CD4-positive, alpha-beta T cell treated with Interleukin-10 for 1 hour (primary cell): ENCODE results near the gene PLA2G2D.
"Not testable (repeated sequence)": the region's sequence is repeated elsewhere in the genome, so short reads cannot be mapped to it uniquely, and the experiment has no call there.

Source experiments
- DNase-seq: peaks from one replicate; pipeline ENCODE4 v3.0.0-alpha.2; 2020

Gene PLA2G2D

DNA sequence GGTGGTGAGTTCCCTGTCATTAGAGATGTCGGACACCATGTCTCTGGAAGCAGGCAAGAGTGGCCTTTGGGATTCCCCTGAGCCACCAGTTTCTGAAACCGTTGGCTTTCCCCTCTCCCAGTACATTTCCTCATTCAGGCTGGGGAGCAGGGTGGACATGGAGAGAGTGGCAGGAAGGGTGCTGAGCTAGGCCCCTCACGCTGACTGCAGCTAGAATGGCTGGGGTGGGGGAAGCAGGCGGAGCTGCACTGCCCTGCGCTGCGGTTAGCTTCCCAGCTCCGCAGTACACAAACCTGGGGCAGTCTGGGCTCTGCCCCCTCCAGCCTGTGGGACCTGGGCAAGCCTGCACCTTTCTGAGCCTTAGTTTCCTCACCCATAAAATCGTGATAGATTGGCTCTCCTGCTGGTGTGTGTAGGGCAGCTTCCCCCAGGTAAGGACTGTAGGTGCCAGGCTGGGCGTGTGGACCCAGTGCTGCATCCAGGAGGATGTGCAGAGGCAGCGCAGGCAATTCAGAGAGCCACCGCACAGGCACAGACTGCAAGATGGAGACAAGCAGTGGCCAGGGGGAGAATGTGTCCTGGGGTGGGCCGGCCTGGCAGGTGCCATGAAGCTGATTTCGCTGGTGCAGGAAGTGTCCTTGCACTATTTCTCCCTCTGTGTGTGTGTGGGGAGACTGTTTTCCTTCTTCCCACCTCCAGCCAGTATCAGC, 22.8 kb upstream of the PLA2G2D start:
- no peak for DNase-seq

DNA sequence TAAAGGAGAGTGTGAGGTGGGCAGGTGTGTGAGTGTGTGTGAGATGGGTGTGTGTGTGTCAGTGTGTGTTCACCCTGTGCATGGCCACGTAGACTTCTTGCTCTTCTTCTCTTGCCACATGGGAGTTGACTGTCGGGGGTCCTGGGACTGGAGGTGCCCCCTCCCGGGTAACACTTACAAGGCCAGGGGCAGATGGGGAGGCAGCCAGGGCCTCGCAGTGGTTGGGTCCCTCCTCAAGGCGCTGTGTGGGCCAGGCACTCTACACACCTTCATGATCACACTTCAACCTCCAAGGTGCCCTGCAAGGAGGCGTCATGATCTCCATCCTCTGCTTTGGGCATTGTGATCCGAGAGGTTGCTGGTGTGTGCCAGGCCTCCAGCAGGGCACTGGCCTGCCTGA, 22.1 kb upstream of the PLA2G2D start:
- no peak for DNase-seq

DNA sequence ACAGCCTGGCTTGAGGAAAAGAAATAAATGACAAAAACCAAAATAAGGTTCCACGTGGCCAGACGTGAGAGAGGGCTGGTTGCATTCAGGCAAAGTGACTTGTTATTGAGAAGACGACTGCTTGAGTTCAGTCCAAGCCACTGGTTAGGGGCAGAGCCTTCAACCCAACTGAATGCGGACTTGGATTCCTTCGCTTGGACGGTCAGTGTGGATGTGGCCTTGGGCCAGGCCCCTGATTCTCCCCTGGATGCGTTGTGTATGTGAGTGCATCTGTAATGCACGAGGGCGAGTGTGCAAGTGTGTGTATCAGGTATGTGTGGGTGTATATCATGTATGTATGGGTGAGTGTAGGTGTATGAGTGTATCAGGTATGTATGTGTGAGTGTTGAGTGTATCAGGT, 21.7 kb upstream of the PLA2G2D start:
- DNase-seq = no peak

DNA sequence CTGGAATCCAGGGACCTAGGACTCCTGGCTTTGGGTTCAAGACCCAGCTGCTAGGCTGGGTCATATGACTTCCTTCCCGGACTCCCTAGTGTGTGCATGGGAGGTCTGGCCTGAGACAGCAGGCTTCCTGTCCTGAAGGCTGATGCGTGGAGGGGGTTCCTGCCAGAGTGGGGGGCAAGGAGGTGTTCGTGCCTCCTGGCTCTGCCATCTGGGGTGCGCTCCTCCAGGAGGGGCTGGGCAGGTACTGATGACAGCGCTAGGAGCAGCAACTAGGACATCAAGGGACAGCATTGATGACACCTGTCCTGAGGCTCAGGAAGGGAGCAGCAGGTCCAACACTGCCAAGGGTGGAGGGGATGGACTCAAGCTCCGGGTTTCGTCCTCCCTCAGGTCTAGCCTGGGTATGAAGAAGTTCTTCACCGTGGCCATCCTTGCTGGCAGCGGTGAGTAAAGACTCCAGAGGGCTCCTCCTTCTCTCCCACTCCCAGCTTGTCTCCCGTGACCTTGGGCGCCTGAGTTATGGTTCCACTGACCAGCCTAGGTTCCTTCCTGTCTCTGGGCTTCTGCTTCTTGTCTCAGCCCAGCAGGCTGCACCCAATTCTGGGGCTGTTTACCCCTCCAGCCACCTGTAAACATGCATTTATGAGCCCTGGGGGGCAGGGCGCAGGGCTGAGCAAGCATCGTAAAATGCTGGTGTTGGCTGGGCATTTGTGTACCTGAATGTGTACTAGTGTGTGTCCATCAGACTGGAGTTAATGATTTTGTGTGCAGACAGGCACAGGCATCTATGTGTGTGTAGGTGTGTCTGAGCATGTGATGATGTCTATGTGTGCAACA, 20.7 kb upstream of the PLA2G2D start:
- no peak for DNase-seq

DNA sequence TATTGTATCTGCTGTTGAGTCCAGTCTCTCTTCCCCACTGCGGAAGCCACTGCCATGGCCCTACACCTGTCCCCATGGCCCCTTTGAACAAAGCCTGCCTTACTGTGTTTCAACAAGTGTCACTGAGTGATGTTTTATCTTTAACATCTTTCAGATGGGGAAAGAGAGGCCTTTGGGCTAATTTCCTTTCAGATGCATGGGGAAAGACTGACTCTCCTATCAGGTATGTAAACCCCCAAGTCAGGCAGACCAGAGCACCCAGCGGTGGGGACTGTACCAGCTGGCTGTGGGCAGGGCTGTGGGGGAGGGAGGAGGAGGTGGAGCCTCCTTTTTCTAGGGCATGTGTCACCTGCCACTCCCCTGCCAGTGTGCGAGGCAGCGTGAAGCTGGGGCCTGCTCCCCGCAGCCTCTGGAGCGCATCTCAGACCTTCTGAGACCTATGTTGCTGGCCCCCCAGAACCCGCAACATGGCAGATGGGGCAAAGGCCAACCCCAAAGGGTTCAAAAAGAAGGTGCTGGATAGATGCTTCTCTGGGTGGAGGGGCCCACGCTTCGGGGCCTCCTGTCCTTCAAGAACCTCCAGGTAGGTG, 19.7 kb upstream of the PLA2G2D start, which contains the start of gene PLA2G2F:
PLA2G2F (plus strand) TSS at position 363 of the 590 bp plus-strand sequence; CDS start at position 468, 105 bp downstream.
- no peak for DNase-seq

DNA sequence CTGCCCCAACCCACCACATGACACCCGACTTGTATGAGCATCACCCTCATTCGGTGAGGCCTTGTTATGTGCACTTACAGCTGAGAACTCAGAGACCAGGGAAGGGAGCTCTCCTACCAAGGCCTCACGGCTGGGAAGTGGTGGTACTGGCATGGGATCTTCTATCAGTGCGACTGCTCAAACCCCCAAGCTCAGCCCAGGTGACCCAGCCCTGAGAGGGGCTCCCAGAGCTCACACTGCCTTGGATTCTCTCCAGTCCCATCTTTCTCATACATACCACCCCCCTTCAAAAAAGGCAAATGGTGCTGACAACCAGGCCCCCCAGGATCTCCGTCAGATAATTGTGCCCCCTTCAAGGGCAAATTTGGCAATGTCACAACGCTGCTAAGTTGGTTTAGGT, 19.0 kb upstream of the PLA2G2D start:
- DNase-seq = no peak

DNA sequence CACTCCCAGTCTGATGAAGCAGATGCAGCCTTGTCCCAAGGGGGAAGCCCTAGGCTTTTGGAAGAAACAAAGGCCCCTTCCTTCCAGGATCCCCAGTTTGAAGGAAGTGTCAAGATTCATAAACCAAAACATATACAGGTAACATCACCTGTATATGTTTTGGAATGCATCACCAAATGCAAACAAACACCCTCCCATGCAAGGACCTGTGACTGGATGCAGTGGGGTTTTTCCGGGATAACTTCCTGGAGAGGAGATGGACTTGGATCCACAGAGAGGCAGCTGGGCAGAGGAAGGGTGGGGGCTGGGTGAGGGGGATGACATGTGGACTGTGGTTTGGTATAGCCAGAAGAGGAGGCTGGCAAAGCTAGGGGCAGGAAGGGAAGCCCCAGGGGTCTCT, 18.3 kb upstream of the PLA2G2D start:
- no peak for DNase-seq

DNA sequence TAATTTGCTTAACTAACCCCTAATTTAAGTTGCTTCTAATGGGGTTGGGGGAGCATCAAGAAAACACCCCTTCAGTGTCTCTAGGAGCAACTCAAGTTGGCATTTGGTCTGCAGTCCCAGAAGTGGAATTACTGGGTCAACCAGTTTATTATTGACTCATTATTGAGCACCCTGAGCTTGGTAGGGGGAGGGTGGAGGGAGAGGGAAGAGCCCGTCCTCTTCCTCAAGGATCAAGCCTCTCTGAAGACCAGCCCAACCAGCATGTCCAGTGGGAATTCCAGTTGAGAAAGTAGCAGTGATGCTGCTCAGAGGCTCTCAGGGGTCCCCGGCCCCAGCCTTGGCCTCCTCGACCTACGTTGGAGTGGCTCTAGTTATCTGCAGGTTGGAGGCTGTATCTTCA, 17.7 kb upstream of the PLA2G2D start:
- no peak for DNase-seq

DNA sequence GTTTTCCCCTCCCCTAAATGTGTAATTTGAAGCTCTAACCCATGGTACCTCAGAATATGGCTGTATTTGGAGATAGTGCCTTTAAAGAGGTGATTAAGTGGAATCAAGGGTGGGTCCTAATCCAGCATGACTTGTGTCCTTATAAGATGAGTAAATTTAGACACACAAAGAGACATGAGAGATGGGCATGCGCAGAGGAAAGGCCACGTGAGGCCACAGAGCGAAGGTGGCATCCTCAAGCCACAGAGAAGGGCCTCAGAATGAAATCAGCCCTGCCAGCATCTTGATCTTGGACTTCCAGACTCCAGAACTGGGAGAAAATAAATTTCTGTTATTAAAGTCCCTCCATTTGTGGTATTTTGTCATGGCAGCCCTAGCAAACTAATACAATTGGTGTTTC, 16.9 kb upstream of the PLA2G2D start:
- DNase-seq = no peak

DNA sequence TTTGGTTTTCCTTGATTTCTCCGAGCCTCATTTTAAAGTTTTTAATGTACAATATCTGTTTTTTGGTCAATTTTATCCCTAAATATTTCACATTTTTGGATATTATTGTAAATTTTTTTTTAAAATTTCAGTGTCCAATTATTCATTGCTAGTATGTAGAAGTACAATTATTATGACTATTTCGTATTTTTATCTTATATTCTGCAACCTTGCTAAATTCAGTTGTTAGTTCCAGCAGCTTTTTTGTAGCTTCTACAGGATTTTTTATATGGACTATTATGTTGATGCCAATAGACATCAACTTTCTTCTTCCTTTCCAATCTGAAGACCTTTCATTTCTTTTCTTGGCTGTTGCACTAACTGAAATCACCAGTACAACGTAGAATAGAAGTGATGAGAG, 15.7 kb upstream of the PLA2G2D start:
- DNase-seq = no peak

DNA sequence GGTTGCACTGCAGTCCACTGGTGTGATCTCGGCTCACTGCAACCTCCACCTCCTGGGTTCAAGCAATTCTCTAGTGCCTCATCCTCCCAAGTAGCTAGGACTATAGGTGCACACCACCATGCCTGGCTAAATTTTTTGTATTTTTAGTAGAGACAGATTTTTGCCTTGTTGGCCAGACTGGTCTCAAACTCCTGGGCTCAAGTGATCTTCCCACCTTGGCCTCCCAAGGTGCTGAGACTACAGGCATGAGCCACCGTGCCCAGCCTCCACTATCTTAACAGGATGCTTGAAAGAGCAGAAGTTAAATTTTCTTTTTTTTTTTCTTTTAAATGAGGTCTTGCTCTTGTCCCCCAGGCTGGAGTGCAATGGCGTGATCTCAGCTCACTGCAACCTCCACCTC, 11.2 kb upstream of the PLA2G2D start:
- not testable (repeated sequence) for DNase-seq

DNA sequence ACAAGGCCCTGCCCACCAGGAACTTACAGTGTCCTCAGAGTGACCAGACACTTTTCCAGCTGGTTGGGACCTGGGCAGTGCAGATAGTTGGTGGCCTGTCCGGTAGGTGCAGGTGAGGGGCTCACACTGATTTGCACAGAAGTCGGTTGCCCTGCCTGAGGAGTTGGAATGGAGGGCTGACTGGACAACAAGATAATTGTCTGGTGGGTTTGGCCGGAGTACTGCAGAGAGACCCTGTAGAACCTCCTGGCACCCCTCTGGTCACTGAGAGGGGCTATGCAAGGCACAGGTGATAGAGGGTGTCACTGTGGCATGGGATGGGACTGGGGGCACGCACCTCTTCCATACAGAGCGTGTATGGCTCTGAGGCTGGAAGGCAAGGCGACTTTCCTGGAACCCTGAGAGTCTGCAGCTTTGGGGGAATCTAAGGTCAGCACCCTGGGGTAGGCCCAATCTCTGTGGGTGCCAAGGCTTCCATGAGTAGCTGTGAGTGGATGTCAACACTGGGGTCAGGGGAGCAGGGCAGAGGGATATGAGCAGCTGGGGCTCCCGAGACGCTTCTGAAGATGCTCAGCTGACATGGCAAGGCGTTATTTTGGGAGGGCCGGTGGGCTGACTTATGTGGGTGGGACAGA, 7.6 kb upstream of the PLA2G2D start:
- DNase-seq = no peak

DNA sequence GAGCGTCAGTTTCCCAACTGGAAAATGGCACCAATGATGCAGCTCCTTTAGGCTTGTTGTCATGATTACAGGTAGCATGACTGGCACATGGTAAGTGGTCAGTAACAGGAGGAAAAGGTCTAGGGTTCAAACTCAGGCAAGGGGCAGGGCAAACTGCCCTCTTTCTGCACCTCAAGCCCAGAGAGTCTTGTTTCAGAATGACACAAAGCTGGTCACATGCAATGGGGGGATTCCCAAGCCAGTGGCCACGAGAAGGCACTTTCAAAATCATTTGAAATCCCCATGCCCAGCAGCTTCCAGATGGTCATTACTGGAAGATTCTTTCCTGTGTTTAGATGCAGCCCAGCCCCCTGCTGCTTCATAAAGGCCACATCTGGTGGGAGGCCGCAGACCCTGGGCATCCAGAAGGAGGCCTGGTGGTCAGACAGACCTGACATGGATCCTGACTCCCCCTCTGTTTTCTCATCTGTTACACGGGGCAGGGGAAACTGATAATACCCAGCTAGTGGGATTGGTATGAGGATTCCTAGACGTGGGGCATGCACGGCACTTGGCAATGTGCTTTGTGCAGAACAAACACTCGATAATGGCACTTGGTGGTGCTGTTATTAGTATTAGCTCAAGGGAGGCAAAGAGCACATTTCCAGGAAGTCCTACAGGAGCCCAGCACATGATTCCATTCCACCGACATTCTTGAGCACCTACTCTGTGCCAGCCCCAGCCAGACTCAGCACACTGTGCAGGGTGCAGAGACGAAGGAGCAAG, 6.9 kb upstream of the PLA2G2D start:
- DNase-seq = no peak

DNA sequence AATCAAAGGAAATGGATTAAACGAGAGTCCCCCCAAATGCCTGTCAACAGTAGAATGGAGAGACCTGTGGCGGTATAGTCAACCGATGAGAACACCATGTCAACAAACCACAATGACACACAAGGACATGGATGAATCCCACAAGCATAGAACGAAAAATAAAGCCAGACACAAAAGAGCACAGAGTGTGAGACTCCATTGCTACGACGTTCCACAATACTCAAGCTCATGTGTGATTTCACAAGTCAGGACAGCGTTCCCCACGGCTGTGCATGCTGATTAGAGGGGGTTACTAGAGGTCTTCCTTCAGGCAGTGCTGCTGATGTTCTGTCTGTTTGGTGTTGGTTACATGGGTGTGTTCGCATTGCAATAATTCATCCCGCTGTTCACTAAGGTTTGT, 5.8 kb upstream of the PLA2G2D start:
- DNase-seq = no peak

DNA sequence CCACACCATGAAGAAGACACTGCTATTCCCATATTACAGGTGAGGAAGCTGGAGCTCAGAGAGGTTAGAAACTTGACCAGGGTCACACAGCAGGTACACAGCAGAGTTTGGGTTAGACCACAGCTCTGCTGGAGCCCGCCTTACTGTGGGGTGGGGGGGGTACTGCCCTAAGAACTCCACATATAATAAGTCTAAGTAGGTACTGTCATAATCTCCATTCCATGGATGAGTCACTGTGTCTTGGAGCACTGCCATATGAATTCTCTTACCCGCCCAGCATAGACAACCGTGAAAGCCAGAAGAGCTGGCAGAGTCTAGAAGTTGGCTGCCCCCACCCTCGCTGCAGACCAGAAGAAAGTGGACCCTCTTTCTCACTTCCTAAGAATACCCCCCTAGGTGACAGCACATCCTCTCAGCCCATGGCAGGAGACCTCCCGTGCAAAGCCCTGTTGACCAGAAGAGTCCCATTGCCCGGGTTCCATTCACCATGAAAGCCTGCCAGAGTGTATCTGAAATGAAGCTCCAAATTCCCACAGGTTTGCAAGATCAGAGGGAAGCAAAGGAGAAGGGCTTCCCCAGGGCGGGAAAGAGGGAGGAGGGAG, 5.2 kb upstream of the PLA2G2D start:
- no peak for DNase-seq

DNA sequence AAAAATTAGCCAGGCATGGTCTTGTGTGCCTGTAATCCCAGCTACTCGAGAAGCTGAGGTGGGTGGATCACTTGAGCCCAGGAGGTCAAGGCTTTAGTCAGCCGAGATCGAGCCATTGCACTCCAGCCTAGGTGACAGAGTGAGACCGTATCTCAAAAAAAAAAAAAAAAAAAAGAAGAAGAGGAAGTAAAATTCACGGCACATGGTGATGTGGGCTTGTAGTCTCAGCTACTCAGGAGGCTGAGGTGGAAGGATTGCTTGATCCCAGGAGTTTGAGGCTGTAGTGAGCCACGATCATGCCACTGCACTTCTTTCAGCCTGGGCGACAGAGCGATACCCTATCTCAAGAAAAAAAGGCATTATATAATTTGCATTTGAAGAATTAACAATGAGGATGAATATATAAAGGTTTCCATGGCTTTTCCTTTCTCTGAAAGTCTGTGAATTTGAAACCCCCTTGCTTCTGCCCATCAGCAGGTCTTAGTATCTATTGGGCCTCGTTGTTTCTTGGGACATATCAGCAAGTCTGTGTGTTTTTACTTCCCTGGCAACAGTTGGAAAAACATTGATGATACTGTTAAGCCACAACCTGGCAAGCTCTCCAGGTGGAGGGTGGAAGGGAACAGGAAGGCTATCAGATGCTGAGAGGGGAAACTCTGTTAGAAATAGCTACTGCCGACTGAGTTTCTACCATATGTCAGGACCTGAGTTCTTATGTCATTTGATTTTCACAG, 4.6 kb upstream of the PLA2G2D start:
- no peak for DNase-seq

DNA sequence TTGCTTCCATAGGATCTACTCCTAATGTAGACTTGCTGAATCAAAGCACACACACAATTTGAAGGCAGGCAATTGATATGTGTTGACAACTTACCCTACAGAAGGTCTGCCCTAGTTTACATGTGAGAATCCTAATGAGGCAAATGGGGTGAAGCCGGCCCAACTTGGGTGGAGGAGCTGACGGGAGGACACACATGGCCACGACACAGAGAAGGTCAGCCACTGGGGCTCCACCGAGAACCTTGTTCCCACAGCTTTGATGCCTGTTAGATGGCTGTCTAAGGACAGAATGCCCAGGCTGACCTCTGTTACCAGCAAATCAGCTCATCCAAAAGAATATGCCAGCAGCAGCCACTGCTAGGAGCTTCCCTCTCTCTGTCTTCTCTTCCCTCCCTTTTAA, 1.5 kb upstream of the PLA2G2D start:
- DNase-seq = no peak

DNA sequence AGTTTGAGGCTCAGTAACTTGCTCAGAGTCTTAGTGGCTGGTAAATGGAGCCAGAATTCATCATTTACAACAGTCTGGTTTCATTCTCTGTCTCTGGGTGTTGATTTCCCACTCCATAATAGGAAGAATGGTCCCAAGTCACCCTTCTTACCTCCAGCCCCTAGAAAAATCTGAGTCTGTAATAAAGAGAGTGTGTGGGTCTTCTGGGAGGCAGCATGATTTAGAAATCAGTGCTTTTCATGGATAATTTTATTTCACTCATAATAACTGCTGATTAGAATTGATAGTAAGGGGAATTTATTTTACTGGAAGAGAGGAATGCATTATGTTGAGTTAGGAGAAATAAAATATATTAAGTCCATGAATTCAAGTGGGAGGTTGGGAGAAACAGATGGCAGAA, 2.1 kb downstream of the PLA2G2D start:
- no peak for DNase-seq

DNA sequence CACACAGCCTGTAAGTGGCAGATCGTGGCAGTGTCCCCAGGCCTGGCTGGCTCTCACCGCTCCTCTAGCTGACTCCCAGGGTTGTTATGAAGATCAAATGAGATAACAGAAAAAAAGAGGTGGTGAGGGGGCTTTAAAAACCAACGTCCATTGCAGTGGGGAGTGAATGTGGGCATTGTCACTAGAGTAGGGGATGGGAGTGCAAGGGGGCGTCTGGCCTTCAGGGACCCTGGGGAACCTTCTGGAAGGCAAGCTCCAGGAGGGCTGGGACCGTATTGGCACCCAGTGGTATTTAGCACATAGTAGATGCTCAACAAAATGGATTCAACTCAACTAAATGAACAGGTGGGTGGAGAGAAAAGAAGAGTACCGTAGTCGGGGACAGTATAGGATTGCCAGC, 3.4 kb downstream of the PLA2G2D start:
- no peak for DNase-seq

DNA sequence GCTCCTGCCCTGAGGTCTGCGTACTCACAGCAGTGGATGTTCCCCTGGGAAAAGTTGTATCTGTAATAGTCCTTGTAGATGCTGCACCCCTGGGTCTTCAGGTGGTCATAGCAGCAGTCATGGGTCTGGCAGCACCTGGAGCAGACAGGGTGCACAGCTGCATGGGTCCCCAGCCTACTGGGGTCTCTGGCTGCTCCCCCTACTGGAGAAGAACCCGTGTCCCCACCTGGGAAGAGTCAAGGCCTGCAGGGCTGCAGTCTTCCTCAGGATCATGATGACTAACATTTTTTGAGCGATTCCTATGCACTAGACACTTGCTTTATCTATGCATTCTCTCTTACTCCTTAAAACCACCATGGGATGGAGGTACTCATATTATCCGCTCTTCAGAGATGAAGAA, 3.9 kb downstream of the PLA2G2D start:
- no peak for DNase-seq

DNA sequence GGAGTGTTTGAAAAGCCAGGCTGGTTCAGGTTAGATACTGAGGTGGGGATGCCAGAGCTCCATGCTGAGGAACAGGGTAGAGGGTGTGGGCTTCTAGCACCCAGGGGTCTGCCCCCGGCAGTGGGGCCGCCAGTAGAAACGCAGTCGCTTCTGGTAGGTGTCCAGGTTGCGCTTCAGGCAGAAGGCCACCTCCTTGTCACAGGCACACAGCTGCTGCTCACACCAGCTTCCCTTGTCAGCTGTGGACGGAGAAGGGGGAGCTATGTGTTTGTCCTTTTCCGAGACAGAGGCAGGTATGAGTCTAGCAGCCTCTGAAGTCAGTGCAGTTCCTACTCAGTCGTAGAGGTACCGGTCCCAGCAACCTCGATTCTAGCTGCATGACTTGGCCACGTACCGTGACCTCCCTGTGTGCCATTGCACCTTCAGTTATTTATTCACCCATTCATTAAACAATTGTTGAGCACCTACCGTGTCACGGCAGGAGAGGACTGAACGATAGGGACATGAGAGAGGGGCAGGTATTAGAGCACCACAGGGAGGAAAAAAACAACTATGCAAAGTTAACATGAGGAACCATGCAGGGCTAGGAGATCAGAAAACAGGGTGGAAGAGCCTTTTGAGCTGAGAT, 5.2 kb downstream of the PLA2G2D start:
- no peak for DNase-seq
